OCI-LY3 (cell line): ENCODE results near the gene TEPSIN.

Experiments
- H2AFZ ChIP-seq: fragments of 200-600, 300-600 bp; shearing (Covaris generic); 2 replicates; pipeline ENCODE4 v1.6.0; 2014; ENCODE audit warnings: antibody characterized with exemption, low read depth, low read length
- H3K27ac ChIP-seq: fragments of 200-600, 300-600 bp; sonication (generic); 2 replicates; pipeline ENCODE4 v1.5.1; 2014; ENCODE audit warnings: mild to moderate bottlenecking, low read length, moderate library complexity, mixed read lengths
- H3K27me3 ChIP-seq: fragments of 200-600, 300-600 bp; sonication (generic); 2 replicates; pipeline ENCODE4 v1.6.1; 2014; ENCODE audit warnings: low read depth, low read length, mixed read lengths
- H3K36me3 ChIP-seq: fragments of 200-600, 300-600 bp; sonication (generic); replicated peaks from 2 replicates; pipeline ENCODE3; 2014; ENCODE audit warnings: low read depth, low read length, mixed read lengths
- H3K4me1 ChIP-seq: fragments of 300-600, 200-600 bp; sonication (generic); 2 replicates; pipeline ENCODE4 v1.6.1; 2014; ENCODE audit warnings: low read length, mixed read lengths
- H3K4me2 ChIP-seq: fragments of 200-600, 300-600 bp; sonication (generic); 2 replicates; pipeline ENCODE4 v1.6.1; 2014; ENCODE audit warnings: low read length, mixed read lengths
- H3K4me3 ChIP-seq: fragments of 300-600, 200-600 bp; sonication (generic); 2 replicates; pipeline ENCODE4 v1.5.1; 2014; ENCODE audit warnings: antibody characterized with exemption, mild to moderate bottlenecking, low read length, moderate library complexity
- H3K79me2 ChIP-seq: fragments of 300-600, 200-600 bp; shearing (Covaris generic); 2 replicates; pipeline ENCODE4 v1.6.1; 2014; ENCODE audit warnings: mild to moderate bottlenecking, low read length, mixed read lengths
- H3K9ac ChIP-seq: fragments of 300-600, 200-600 bp; shearing (Covaris generic); 2 replicates; pipeline ENCODE4 v1.6.0; 2014; ENCODE audit warnings: mild to moderate bottlenecking, low read length, moderate library complexity
- H3K9me3 ChIP-seq: fragments of 200-600, 300-600 bp; shearing (Covaris generic); 2 replicates; pipeline ENCODE4 v1.6.1; 2014; ENCODE audit warnings: low read length, mixed read lengths; ENCODE audit not compliant: insufficient read depth
- H4K20me1 ChIP-seq: fragments of 200-600, 300-600 bp; sonication (generic); 2 replicates; pipeline ENCODE4 v1.6.1; 2016; ENCODE audit warnings: low read length, mixed read lengths; ENCODE audit not compliant: insufficient read depth
- CTCF ChIP-seq: fragments of 200-600, 300-600 bp; sonication (generic); IDR thresholded peaks from 2 replicates; pipeline ENCODE4 v1.5.1; 2014; ENCODE audit warnings: antibody characterized with exemption, low read length, low read depth
- EZH2phosphoT487 ChIP-seq: fragments of 200-600 bp; shearing (Covaris generic); IDR thresholded peaks from 2 replicates; pipeline ENCODE4 v1.6.1; 2018; ENCODE audit warnings: antibody characterized with exemption, mixed run types, low read depth

The TEPSIN gene

GRCh38 chr17:81250286-81251093, 11.6 kb upstream of the TEPSIN start:
- no peaks in the 10 kb centered on the region for H3K27me3 ChIP-seq
- H4K20me1 ChIP-seq: peaks cover 27% of the 10 kb centered on the region
- H3K9me3 ChIP-seq: no peaks in the 10 kb centered on the region
- H3K4me1 ChIP-seq: peaks cover 12% of the 10 kb centered on the region
- H3K36me3 ChIP-seq: peaks cover 23% of the 10 kb centered on the region
- H2AFZ ChIP-seq: no peak overlapping the region
- no peaks in the 10 kb centered on the region for H3K79me2 ChIP-seq
- TF ChIP-seq CTCF: no peak
- TF ChIP-seq EZH2phosphoT487: no peak
- H3K9ac ChIP-seq: no peak overlapping the region
- H3K4me3 ChIP-seq: no peak overlapping the region
- no peak overlapping the region for H3K4me2 ChIP-seq
- no peak overlapping the region for H3K27ac ChIP-seq

- no peaks in the 10 kb centered on the region for H3K79me2 ChIP-seq
- no peak overlapping the region for H3K4me3 ChIP-seq
- H4K20me1 ChIP-seq: peaks cover 30% of the 10 kb centered on the region
- H3K9ac ChIP-seq: no peak overlapping the region
- H2AFZ ChIP-seq: no peak overlapping the region
- H3K9me3 ChIP-seq: no peaks in the 10 kb centered on the region
- no peak overlapping the region for H3K4me2 ChIP-seq
- no peaks in the 10 kb centered on the region for H3K27me3 ChIP-seq
- H3K4me1 ChIP-seq: peaks cover 21% of the 10 kb centered on the region
- TF ChIP-seq CTCF: no peak
- no peak for TF ChIP-seq EZH2phosphoT487
- peaks cover 26% of the 10 kb centered on the region for H3K36me3 ChIP-seq
- H3K27ac ChIP-seq: no peak overlapping the region
Measured at GRCh38 chr17:81249223-81250040, 10.6 kb upstream of the TEPSIN start.

GRCh38 chr17:81248649-81249048, 9.8 kb upstream of the TEPSIN start:
- H3K36me3 ChIP-seq: peaks cover 28% of the 10 kb centered on the region
- no peaks in the 10 kb centered on the region for H3K27me3 ChIP-seq
- peaks cover 21% of the 10 kb centered on the region for H3K4me1 ChIP-seq
- no peaks in the 10 kb centered on the region for H3K79me2 ChIP-seq
- no peak overlapping the region for H2AFZ ChIP-seq
- H3K4me2 ChIP-seq: no peak overlapping the region
- peaks cover 25% of the 10 kb centered on the region for H4K20me1 ChIP-seq
- H3K27ac ChIP-seq: no peak overlapping the region
- TF ChIP-seq CTCF: no peak
- no peak for TF ChIP-seq EZH2phosphoT487
- H3K9me3 ChIP-seq: no peaks in the 10 kb centered on the region
- H3K4me3 ChIP-seq: no peak overlapping the region
- no peak overlapping the region for H3K9ac ChIP-seq

- Histone ChIP-seq H3K4me1 (peaks cover 21% of the 10 kb centered on the region), H3K9me3 (no peaks in the 10 kb centered on the region), H4K20me1 (peaks cover 15% of the 10 kb centered on the region), H3K9ac (no peak overlapping the region), H3K79me2 (no peaks in the 10 kb centered on the region), H3K36me3 (peaks cover 25% of the 10 kb centered on the region), H3K4me2 (no peak overlapping the region), H2AFZ (no peak overlapping the region), H3K27ac (no peak overlapping the region), H3K4me3 (no peak overlapping the region), H3K27me3 (no peaks in the 10 kb centered on the region)
- no peak for TF ChIP-seq CTCF
Measured at GRCh38 chr17:81247339-81247990, 8.6 kb upstream of the TEPSIN start.
